Mucosa of rectum (tissue), 2 donors: ENCODE results near the gene B3GALT4.
"Not testable (repeated sequence)": the region's sequence is repeated elsewhere in the genome, so short reads cannot be mapped to it uniquely, and the experiment has no call there.

ENCODE experiments used
- H3K27ac ChIP-seq, 2 donors: one replicate each; pipeline ENCODE4 v1.7.0; 2013; ENCODE audit warnings: inconsistent platforms in 2 of 2, low read depth in 2 of 2, low read length in 2 of 2
- H3K27me3 ChIP-seq, 2 donors: one replicate each; pipeline ENCODE4 v1.7.0; 2013; ENCODE audit warnings: low read length in 2 of 2; ENCODE audit not compliant: control insufficient read depth in 2 of 2, insufficient read depth in 2 of 2
- H3K36me3 ChIP-seq, 2 donors: one replicate each; pipeline ENCODE4 v1.7.0; 2013; ENCODE audit warnings: low read length in 2 of 2; ENCODE audit not compliant: control insufficient read depth in 2 of 2, insufficient read depth in 2 of 2
- H3K4me1 ChIP-seq, 2 donors: one replicate each; pipeline ENCODE4 v1.7.0; 2013; ENCODE audit warnings: low read length in 2 of 2, mild to moderate bottlenecking in 1 of 2; ENCODE audit not compliant: control insufficient read depth in 2 of 2, insufficient read depth in 2 of 2
- H3K4me3 ChIP-seq, 2 donors: one replicate each; pipeline ENCODE4 v1.7.0; 2013; ENCODE audit warnings: low read length in 2 of 2
- H3K9ac ChIP-seq, 2 donors: one replicate each; pipeline ENCODE4 v1.7.0; 2013; ENCODE audit warnings: low read length in 2 of 2, low read depth in 1 of 2, mild to moderate bottlenecking in 1 of 2
- H3K9me3 ChIP-seq, 2 donors: one replicate each; pipeline ENCODE4 v1.7.0; 2013; ENCODE audit warnings: low read length in 2 of 2; ENCODE audit not compliant: control insufficient read depth in 2 of 2
- donor health status: healthy.
- donor health status: Normal muscosa, but diverticular disease.

B3GALT4 gene

GRCh38 chr6:33249732-33250630 lies 26.9 kb upstream of the B3GALT4 start:
- H3K27ac ChIP-seq = peak overlapping the region; percentile 85 to 93

GRCh38 chr6:33250731-33251130 lies 26.2 kb upstream of the B3GALT4 start:
- H3K27ac ChIP-seq = no peak overlapping the region
- no peak overlapping the region for H3K9ac ChIP-seq

More at GRCh38 chr6:33249732-33250630, 26.9 kb upstream of the B3GALT4 start:
- peak overlapping the region; percentile 73 to 83 for H3K4me3 ChIP-seq
- peak overlapping the region; percentile 74 to 87 for H3K9ac ChIP-seq
- H3K27me3 ChIP-seq = no peaks in the 10 kb centered on the region
- H3K9me3 ChIP-seq = no peaks in the 10 kb centered on the region
- peaks cover 0 to 14% of the 10 kb centered on the region in 2 donors for H3K36me3 ChIP-seq
- peaks cover 17 to 21% of the 10 kb centered on the region in 2 donors for H3K4me1 ChIP-seq

GRCh38 chr6:33251395-33252012 lies 25.4 kb upstream of the B3GALT4 start:
- Histone ChIP-seq H3K36me3 (peaks cover 0 to 14% of the 10 kb centered on the region in 2 donors), H3K4me3 (no peak overlapping the region)

More at GRCh38 chr6:33250731-33251130, 26.2 kb upstream of the B3GALT4 start:
- H3K4me1 ChIP-seq = peaks cover 17 to 21% of the 10 kb centered on the region in 2 donors
- H3K27me3 ChIP-seq = no peaks in the 10 kb centered on the region
- no peaks in the 10 kb centered on the region for H3K9me3 ChIP-seq
- H3K4me3 ChIP-seq = no peak overlapping the region
- peaks cover 0 to 14% of the 10 kb centered on the region in 2 donors for H3K36me3 ChIP-seq

GRCh38 chr6:33252759-33253158 lies 24.2 kb upstream of the B3GALT4 start:
- Histone ChIP-seq H3K9ac (no peak overlapping the region), H3K36me3 (peaks cover 0 to 17% of the 10 kb centered on the region in 2 donors), H3K27ac (no peak overlapping the region), H3K9me3 (no peaks in the 10 kb centered on the region), H3K4me1 (peaks cover 17 to 21% of the 10 kb centered on the region in 2 donors), H3K27me3 (no peaks in the 10 kb centered on the region), H3K4me3 (no peak overlapping the region)

More at GRCh38 chr6:33251395-33252012, 25.4 kb upstream of the B3GALT4 start:
- Histone ChIP-seq H3K27me3 (no peaks in the 10 kb centered on the region), H3K9ac (no peak overlapping the region), H3K4me1 (peaks cover 17 to 21% of the 10 kb centered on the region in 2 donors), H3K27ac (no peak overlapping the region), H3K9me3 (no peaks in the 10 kb centered on the region)

DNA sequence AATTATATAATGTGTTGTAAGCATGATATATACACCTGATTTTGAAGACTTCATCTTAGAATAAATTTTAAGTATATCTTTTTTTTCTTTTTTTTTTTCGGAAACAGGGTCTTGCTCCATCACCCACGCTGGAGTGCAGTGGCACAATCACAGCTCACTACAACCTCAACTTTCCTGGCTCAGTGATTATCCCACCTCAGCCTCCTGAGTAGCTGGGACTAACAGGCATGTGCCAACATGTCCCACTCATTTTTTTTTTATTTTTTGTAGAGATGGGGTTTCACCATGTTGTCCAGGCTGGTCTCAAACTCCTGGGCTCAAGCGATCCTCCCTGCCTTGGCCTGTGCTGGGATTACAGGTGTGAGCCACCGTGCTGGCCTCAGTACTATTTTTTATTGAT lies 22.3 kb upstream of the B3GALT4 start:
- Histone ChIP-seq H3K27me3 (no peaks in the 10 kb centered on the region), H3K9me3 (no peaks in the 10 kb centered on the region), H3K27ac (no peak overlapping the region), H3K9ac (no peak overlapping the region), H3K4me3 (no peak overlapping the region), H3K4me1 (peaks cover 7 to 9% of the 10 kb centered on the region in 2 donors), H3K36me3 (peaks cover 4 to 22% of the 10 kb centered on the region in 2 donors)

DNA sequence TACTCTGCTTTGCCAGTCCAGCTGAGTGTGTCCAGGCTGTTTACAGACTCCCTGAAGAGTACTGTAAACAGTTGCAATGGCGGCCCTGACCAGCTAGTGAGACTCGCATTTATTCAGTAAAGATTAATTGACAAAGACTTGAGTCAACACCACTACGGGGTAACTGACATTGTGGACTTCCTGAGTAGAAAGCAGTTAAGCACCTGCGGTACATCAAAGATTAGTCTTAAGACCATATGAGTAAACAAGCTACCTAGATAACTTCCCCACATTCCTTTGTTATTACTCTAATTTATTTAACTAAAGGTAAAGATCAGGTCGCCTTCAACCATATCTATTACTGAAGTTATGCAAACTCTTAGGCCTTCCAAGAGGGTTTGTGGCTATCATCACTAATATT lies 17.9 kb upstream of the B3GALT4 start:
- Histone ChIP-seq H3K4me3 (no peak overlapping the region), H3K9ac (no peak overlapping the region), H3K27ac (no peak overlapping the region), H3K4me1 (no peaks in the 10 kb centered on the region), H3K27me3 (no peaks in the 10 kb centered on the region), H3K9me3 (no peaks in the 10 kb centered on the region), H3K36me3 (peaks cover 18 to 27% of the 10 kb centered on the region in 2 donors)

- H3K27ac ChIP-seq, H3K9ac ChIP-seq, H3K9me3 ChIP-seq, H3K4me3 ChIP-seq, H3K27me3 ChIP-seq, H3K4me1 ChIP-seq: not testable (repeated sequence)
- peaks cover 41 to 56% of the 10 kb centered on the region in 2 donors for H3K36me3 ChIP-seq
Measured at GRCh38 chr6:33262490-33262889, 14.4 kb upstream of the B3GALT4 start.

DNA sequence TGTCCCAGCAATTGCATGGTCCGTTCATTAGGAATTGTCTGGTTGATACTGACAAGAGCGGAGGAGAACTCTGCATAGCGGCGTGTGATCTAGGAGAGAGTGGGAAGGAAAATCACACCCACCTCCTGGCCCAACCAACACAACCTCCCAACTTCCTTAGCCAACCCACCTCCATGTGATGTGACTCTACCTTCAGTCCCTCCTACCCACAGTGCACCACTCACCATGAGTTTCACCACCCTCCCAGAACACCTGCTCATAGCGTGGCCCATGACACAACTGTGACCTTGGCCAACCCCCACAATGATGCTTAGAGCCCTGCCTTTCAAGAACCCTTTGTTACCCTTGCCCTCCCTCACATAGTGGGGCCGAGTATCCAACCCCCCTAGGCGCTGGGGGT lies 12.9 kb upstream of the B3GALT4 start:
- Histone ChIP-seq H3K36me3 (peaks cover 42 to 64% of the 10 kb centered on the region in 2 donors), H3K4me1 (no peaks in the 10 kb centered on the region)

DNA sequence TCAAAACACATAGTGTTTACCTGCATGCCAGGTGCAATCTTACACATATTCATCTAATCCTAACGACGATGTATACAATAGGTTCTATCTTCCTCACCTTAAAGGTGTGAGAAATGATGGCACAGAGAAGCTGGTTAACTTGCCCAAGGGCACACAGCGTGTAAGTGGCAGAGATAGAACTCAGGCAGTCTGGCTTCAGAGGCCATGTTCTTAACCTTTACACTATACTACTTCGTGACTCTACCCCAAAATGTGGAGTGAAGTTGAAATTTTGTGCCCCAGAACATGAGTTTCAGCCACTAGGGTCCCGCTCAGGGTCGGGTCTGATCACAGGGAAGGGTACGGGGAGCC lies 5.8 kb upstream of the B3GALT4 start:
- Histone ChIP-seq H3K9ac (peak overlapping the region; percentile 95), H3K27me3 (no peaks in the 10 kb centered on the region), H3K4me1 (peaks cover 34 to 43% of the 10 kb centered on the region in 2 donors), H3K27ac (peak overlapping the region; percentile 94 to 95), H3K4me3 (peak overlapping the region; percentile 86 to 98), H3K36me3 (peaks cover 41 to 50% of the 10 kb centered on the region in 2 donors), H3K9me3 (no peaks in the 10 kb centered on the region)

More for the DNA sequence above, 12.9 kb upstream of the B3GALT4 start:
- H3K27me3 ChIP-seq = no peaks in the 10 kb centered on the region
- no peak overlapping the region for H3K4me3 ChIP-seq
- H3K27ac ChIP-seq = no peak overlapping the region
- H3K9me3 ChIP-seq = no peaks in the 10 kb centered on the region
- H3K9ac ChIP-seq = no peak overlapping the region
